ENCODE measurements around the gene ACACA. TPM values are rescaled to one million over a fixed set of nuclear protein-coding genes. Genes with fewer than 3 reads are reported as not detected.
"Not testable (repeated sequence)": the region's sequence is repeated elsewhere in the genome, so short reads cannot be mapped to it uniquely, and the experiment has no call there.

ACACA gene
- total RNA-seq, 2 experiments from 2014 or later: 38.7 TPM

DNA sequence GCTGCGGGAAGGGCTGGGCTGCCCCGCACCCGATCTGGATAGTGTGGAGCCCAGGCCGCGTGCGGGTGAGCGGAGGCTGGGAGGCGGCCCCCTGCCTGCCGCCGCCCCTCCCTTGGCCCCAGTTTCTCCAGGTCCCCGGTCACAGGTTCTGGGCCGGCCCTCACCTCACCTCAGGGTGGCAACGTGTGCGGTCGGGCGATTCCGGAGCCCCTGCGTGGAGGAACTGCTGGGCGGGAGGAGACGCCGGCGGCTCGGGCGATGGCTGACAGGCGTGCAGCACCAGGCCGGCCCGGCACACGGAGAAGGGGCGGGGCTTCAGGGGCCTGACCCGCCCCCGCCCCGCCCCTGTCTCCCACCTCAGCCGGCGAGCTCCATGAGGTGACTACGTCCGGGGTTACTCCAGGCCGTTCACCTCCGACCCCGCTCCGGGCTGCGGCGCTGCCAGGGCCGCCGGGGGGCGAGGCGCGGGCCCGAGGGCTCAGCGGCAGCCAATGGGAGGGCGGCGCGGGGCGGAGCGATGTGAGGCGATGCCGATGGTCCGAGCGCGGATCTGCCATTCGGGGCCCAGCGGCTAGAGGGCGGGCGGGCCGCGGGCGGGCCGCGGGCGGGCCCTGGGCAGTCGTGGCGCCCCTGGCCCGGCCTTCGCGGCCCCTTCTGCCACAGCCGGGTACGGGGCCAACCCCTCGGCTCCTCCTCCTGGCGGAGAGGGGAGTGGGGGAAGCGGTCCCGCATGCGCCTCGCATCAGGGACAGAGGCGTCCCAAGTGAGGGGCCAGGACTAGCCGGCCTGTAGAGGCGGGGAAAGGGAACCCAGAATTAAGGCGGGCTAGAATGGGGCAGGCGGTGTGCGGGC is 47.6 kb downstream of the ACACA start:
- H3K9me3 Mint-ChIP-seq: no peaks in the 10 kb centered on the region
- peak overlapping the region; percentile 88 for H3K4me3 Mint-ChIP-seq
- H3K27ac Mint-ChIP-seq: peak overlapping the region; percentile 89
- DNase-seq: peak; percentile 89
- ChIA-PET CTCF (interaction anchor here (1.0 to 2.6 kb wide), 4 partner anchors 15 to 312 kb away, joined by 3 to 13 read pairs (median 4); partner anchors contain the start of gene C17orf78), POLR2A (no interaction called here)
- peaks cover 25% of the 10 kb centered on the region for H3K4me1 Mint-ChIP-seq
- H3K27me3 Mint-ChIP-seq: no peaks in the 10 kb centered on the region
- peaks cover 1% of the 10 kb centered on the region for H3K36me3 Mint-ChIP-seq (ENCODE audit: low read depth)

DNA sequence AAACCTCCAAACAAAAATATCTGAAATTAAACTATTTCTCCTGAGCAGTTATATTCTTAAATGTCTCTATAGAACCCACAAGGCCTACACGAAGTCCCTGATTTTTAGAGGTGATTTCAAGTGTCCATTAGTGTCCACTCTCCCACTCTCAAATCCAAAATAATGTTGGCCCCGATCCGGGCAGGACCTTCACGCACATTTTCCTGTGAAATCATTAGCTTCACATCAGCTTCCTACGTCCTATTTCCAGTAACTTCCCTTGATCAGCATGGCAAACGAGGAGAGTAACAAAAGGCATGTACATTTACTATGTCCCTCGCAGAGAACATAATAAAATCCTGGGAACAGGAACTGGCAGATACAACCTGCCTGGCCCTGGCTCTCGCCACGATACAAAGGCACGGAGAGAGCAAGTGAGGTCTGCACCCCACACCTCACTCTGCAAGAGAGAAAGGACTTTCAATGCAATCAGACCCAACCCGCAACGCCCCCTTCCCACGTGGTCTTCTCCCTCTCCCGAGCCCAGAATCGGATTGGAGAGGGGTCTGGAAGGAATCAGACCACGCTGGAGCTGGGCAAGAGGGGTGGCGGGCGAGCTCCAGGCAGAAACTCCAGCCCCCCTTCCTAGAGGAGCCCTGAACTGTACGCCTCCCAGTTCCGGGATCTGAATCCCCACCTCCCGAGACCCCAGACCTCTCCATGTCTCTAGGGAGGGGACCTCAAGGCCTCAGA is 48.4 kb downstream of the ACACA start:
- ChIA-PET POLR2A (interaction anchor here (0.5 kb wide), 1 partner anchor 33 kb away, joined by 5 read pairs; no protein-coding TSS in a partner anchor), CTCF (interaction anchor here (0.5 to 2.6 kb wide), 4 partner anchors 15 to 378 kb away, joined by 3 to 13 read pairs (median 3); partner anchors contain the start of gene C17orf78)
- Mint-ChIP-seq H3K9me3 (no peaks in the 10 kb centered on the region), H3K4me1 (peaks cover 25% of the 10 kb centered on the region), H3K27me3 (no peaks in the 10 kb centered on the region), H3K36me3 (ENCODE audit: low read depth) (peaks cover 1% of the 10 kb centered on the region), H3K4me3 (peak overlapping the region; percentile 88), H3K27ac (peak overlapping the region; percentile 89)
- DNase-seq: peak; percentile 40

DNA sequence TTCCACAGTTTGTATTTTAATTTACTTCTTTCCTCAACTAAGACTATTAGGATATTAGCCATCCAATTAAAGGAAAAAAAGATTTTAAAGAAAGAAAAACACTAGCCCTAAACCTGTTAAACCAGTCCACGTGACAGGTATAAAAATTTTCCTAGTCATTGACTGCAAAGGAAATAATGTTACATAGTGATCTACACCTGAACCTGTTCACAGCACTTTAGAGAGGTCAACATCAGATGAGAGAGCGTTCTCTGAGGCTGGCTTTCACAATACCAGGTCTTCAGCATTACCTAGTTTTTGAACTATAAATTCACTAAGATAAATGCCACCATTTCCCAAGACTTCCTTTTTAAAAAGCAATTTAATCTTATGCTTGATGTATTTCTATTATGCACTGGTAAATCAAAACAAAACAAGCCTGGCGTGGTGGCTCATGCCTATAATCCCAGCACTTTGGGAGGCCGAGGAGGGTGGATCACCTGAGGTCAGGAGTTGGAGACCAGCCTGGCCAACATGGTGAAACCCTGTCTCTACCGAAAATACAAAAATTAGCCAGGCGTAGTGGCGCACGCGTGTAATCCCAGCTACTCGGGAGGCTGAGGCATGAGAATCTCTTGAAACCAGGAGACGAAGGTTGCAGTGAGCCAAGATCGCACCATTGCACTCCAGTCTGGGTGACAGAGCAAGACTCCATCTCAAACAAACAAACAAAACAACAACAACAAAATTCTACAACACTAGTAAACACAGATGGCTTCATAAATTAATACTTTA is 49.7 kb downstream of the ACACA start:
- POLR2A ChIA-PET; H3K27me3 Mint-ChIP-seq; DNase-seq; H3K9me3 Mint-ChIP-seq; CTCF ChIA-PET; H3K36me3 Mint-ChIP-seq (ENCODE audit: low read depth); H3K27ac Mint-ChIP-seq: not testable (repeated sequence)
- Mint-ChIP-seq H3K4me1 (peaks cover 25% of the 10 kb centered on the region), H3K4me3 (peak overlapping the region; percentile 88)

GRCh38 chr17:37346863-37347402 is 59.7 kb downstream of the ACACA start:
- CTCF ChIA-PET: interaction anchor here (0.8 kb wide), 1 partner anchor 9 kb away, joined by 3 read pairs; no protein-coding TSS in a partner anchor
- DNase-seq; H3K4me1 Mint-ChIP-seq; H3K36me3 Mint-ChIP-seq (ENCODE audit: low read depth); POLR2A ChIA-PET; H3K27ac Mint-ChIP-seq; H3K9me3 Mint-ChIP-seq; H3K4me3 Mint-ChIP-seq; H3K27me3 Mint-ChIP-seq: not testable (repeated sequence)

DNA sequence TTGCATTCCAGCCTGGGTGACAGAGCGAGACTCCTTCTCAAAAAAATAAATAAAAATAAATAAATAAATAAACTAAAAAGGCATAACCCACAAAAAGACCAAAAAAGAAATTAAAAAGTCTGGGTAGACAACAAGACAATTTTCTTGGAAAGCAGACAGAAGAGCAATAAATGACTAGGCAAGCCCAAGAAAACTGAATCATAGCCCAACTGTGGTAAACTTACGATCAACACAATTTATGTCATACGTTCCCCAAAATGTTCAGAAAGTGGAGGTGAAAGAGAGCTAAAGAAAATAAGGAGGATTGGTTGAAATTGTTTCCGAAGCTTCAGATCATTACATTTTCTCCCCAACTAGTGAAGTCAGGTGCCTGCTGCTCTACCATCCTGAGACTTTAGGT is 62.1 kb downstream of the ACACA start:
- Mint-ChIP-seq H3K4me3 (no peak overlapping the region), H3K27me3 (no peaks in the 10 kb centered on the region), H3K36me3 (ENCODE audit: low read depth) (peaks cover 11% of the 10 kb centered on the region), H3K27ac (no peak overlapping the region), H3K9me3 (no peaks in the 10 kb centered on the region), H3K4me1 (peaks cover 10% of the 10 kb centered on the region)
- ChIA-PET POLR2A (no interaction called here), CTCF (interaction anchor here (1.6 kb wide), 1 partner anchor 8 kb away, joined by 3 read pairs; no protein-coding TSS in a partner anchor)
- no peak for DNase-seq

DNA sequence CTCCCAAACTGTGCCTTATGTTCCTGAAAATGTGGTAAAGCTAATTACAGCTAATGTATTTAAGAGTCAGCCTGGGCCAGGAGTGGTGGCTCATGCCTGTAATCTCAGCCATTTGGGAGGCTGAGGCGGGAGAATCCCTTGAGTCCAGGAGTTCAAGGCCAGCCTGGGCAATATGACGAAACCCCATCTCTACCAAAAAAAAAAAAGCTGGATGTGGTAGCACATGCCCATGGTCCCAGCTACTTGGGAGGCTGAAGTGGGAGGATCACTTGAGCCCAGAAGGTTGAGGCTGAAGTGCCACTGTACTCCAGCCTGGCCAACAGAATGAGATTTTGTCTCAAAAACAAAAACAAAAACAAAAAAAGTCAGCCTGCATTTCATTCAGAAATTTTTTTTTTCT is 64.0 kb downstream of the ACACA start:
- no peak overlapping the region for H3K4me3 Mint-ChIP-seq
- peaks cover 15% of the 10 kb centered on the region for H3K36me3 Mint-ChIP-seq (ENCODE audit: low read depth)
- H3K9me3 Mint-ChIP-seq: no peaks in the 10 kb centered on the region
- ChIA-PET POLR2A (interaction anchor here (0.6 kb wide), 1 partner anchor 370 kb away, joined by 3 read pairs; no protein-coding TSS in a partner anchor), CTCF (interaction anchor here (0.6 to 1.5 kb wide), 2 partner anchors 16 to 108 kb away, joined by 3 to 6 read pairs; no protein-coding TSS in a partner anchor)
- no peaks in the 10 kb centered on the region for H3K27me3 Mint-ChIP-seq
- DNase-seq: no peak
- H3K27ac Mint-ChIP-seq: no peak overlapping the region
- H3K4me1 Mint-ChIP-seq: peaks cover 10% of the 10 kb centered on the region

DNA sequence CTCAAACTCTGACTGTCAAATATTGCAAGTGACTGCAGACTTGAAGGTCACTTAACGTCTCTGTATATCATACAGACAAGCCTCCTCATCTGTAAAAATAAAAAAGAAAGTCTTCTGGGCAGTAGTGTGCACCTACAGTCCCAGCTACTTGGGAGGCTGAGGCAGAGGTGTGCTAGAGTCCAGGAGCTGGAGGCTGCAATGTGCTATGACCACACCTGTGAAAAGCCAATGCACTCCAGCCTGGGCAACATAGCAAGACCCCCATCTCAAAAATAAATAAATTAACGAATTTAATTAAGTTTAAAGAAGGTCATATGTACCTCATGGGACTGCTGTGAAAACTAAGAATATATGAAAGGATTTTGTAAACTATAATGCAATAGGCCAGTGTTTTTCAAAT is 65.8 kb downstream of the ACACA start:
- Mint-ChIP-seq H3K4me1 (peaks cover 10% of the 10 kb centered on the region), H3K36me3 (ENCODE audit: low read depth) (peaks cover 12% of the 10 kb centered on the region), H3K4me3 (no peak overlapping the region), H3K9me3 (no peaks in the 10 kb centered on the region), H3K27me3 (no peaks in the 10 kb centered on the region), H3K27ac (no peak overlapping the region)
- POLR2A ChIA-PET: no interaction called here
- CTCF ChIA-PET: interaction anchor here (1.4 kb wide), 1 partner anchor 33 kb away, joined by 3 read pairs; no protein-coding TSS in a partner anchor
- no peak for DNase-seq

- Mint-ChIP-seq H3K36me3 (ENCODE audit: low read depth) (peaks cover 10% of the 10 kb centered on the region), H3K27me3 (no peaks in the 10 kb centered on the region), H3K4me1 (peaks cover 2% of the 10 kb centered on the region), H3K27ac (no peak overlapping the region), H3K9me3 (no peaks in the 10 kb centered on the region), H3K4me3 (no peak overlapping the region)
- POLR2A ChIA-PET: no interaction called here
- CTCF ChIA-PET: interaction anchor here (0.6 to 1.4 kb wide), 3 partner anchors 17 to 231 kb away, joined by 3 to 4 read pairs (median 3); no protein-coding TSS in a partner anchor
- no peak for DNase-seq
Observed at GRCh38 chr17:37339321-37339720, 67.3 kb downstream of the ACACA start.

GRCh38 chr17:37338847-37339246 is 67.8 kb downstream of the ACACA start:
- H3K4me3 Mint-ChIP-seq: no peak overlapping the region

DNA sequence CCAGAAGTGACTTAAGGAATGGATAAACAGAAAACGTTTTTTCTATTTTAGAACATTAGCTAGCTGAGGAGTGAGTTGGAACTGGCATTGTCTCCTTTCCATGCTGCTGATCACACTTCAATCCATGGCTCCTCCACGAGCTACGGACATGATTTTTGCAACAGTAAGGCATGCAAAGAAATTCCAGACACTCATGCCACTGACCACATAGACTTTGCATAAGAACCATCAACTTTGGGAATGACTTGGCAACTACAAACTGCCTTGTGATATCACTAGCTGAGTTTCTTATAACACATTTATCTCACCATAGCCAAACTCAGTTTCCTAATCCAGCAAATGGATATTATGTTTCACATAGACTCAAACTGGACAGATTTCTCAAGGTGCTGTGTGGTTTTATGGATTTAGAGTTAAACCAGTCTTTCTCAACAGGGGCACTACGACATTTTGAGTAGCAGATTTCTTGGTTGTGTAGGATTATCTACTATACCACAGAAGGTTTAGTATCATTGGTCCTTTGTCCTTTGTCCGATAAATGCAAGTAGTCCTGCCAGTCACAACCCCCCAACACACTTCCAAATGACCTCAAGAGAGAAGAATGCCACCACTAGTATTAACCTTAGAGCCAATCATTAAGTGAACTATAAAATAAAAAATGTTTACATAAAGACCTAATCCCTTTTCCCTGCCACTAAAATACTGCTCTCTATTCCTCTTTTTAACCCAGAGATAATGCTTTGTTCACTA is 79.1 kb downstream of the ACACA start:
- DNase-seq: no peak
- ChIA-PET POLR2A (no interaction called here), CTCF (interaction anchor here (0.6 to 0.8 kb wide), 2 partner anchors 13 to 16 kb away, joined by 3 read pairs; no protein-coding TSS in a partner anchor)
- Mint-ChIP-seq H3K9me3 (no peaks in the 10 kb centered on the region), H3K4me1 (no peaks in the 10 kb centered on the region), H3K4me3 (no peak overlapping the region), H3K27ac (no peak overlapping the region), H3K27me3 (no peaks in the 10 kb centered on the region), H3K36me3 (ENCODE audit: low read depth) (peaks cover 17% of the 10 kb centered on the region)

More at GRCh38 chr17:37338847-37339246, 67.8 kb downstream of the ACACA start:
- ChIA-PET CTCF (interaction anchor here (0.6 to 0.8 kb wide), 2 partner anchors 17 to 231 kb away, joined by 3 to 4 read pairs; no protein-coding TSS in a partner anchor), POLR2A (no interaction called here)
- Mint-ChIP-seq H3K27me3 (no peaks in the 10 kb centered on the region), H3K9me3 (no peaks in the 10 kb centered on the region), H3K27ac (no peak overlapping the region), H3K4me1 (peaks cover 2% of the 10 kb centered on the region), H3K36me3 (ENCODE audit: low read depth) (peaks cover 10% of the 10 kb centered on the region)
- DNase-seq: no peak

- no peak overlapping the region for H3K4me3 Mint-ChIP-seq
- POLR2A ChIA-PET: interaction anchor here (0.6 kb wide), 1 partner anchor 320 kb away, joined by 5 read pairs; no protein-coding TSS in a partner anchor
- no peaks in the 10 kb centered on the region for H3K27me3 Mint-ChIP-seq
- no peaks in the 10 kb centered on the region for H3K4me1 Mint-ChIP-seq
- CTCF ChIA-PET: no interaction called here
- no peaks in the 10 kb centered on the region for H3K9me3 Mint-ChIP-seq
- H3K36me3 Mint-ChIP-seq (ENCODE audit: low read depth): peaks cover 9% of the 10 kb centered on the region
- no peak overlapping the region for H3K27ac Mint-ChIP-seq
- no peak for DNase-seq
Observed at GRCh38 chr17:37322826-37323561, 83.6 kb downstream of the ACACA start.

Measured in activated CD4-positive, alpha-beta T cell treated with anti-CD3 and anti-CD28 coated beads, Interleukin-2, amount 10 ng/mL, durations not matched to agents 7 days and 5 days (primary cell).